EH (cell line): ENCODE data around the gene TF.

ENCODE experiments used
- DNase-seq: peaks from one replicate; pipeline ENCODE4 v3.0.0-alpha.2; 2015; ENCODE audit warnings: low read depth

The TF gene

GRCh38 chr3:133747907-133748639 lies 1.9 kb downstream of the TF start:
- DNase-seq: no peak

GRCh38 chr3:133749427-133750258 lies 3.5 kb downstream of the TF start:
- DNase-seq: no peak

GRCh38 chr3:133750259-133750656 lies 4.1 kb downstream of the TF start:
- DNase-seq: no peak

- no peak for DNase-seq
Measured at GRCh38 chr3:133753107-133753778, 7.0 kb downstream of the TF start.

- DNase-seq: no peak
Measured at GRCh38 chr3:133753779-133754164, 7.6 kb downstream of the TF start.

- no peak for DNase-seq
Measured at GRCh38 chr3:133754455-133754854, 8.3 kb downstream of the TF start.

GRCh38 chr3:133754973-133755828 lies 9.0 kb downstream of the TF start:
- no peak for DNase-seq

- no peak for DNase-seq
Measured at GRCh38 chr3:133756716-133757694, 10.8 kb downstream of the TF start.

GRCh38 chr3:133757701-133758567 lies 11.7 kb downstream of the TF start:
- no peak for DNase-seq

- no peak for DNase-seq
Measured at GRCh38 chr3:133758568-133758928, 12.4 kb downstream of the TF start.

- DNase-seq: no peak
Measured at GRCh38 chr3:133758964-133759739, 13.0 kb downstream of the TF start.

- no peak for DNase-seq
Measured at GRCh38 chr3:133759740-133760305, 13.6 kb downstream of the TF start.

GRCh38 chr3:133760916-133761315 lies 14.7 kb downstream of the TF start:
- DNase-seq: no peak

- DNase-seq: no peak
Measured at GRCh38 chr3:133761605-133762484, 15.7 kb downstream of the TF start.

- no peak for DNase-seq
Measured at GRCh38 chr3:133762539-133762938, 16.3 kb downstream of the TF start.

- DNase-seq: peak; percentile 33
Measured at GRCh38 chr3:133763797-133764683, 17.8 kb downstream of the TF start.

GRCh38 chr3:133765256-133765655 lies 19.1 kb downstream of the TF start:
- no peak for DNase-seq
